NCI-H2029 (cell line): Measurements from ENCODE around the gene RNF227.
"Not testable (repeated sequence)": the region's sequence is repeated elsewhere in the genome, so short reads cannot be mapped to it uniquely, and the experiment has no call there.

Experiments
- DNase-seq: peaks from one replicate; lab custom pipeline; 2025; lab: John Stamatoyannopoulos, UW

RNF227 gene

GRCh38 chr17:7864384-7864783 is 51.7 kb downstream of the RNF227 start:
- DNase-seq = not testable (repeated sequence)
